ENCODE measurements around the gene UGGT2. TPM values are rescaled to one million over a fixed set of nuclear protein-coding genes. Genes with fewer than 3 reads are reported as not detected.
"Not testable (repeated sequence)": the region's sequence is repeated elsewhere in the genome, so short reads cannot be mapped to it uniquely, and the experiment has no call there.

UGGT2 gene
- total RNA-seq, 1 donor from 2014 or later = 79.0 TPM

DNA sequence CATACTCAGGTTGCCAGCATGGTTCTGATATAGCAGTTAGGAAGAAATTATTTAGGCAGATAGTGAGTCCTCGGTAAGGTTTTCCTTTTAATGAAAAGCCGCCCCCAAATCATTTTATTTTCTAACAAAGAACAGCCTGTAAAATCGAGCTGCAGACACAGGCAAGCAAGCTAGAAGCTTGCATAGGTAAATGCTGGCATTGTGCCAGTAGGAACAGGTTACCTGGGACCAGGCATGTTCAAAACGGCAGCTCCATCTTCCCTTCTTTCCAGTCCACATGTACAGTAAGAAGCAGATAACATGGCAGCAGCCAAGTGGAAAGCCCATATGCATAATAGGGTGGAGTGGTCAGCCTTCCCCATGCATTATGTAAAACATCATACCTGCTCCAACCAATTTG is 71.1 kb downstream of the UGGT2 start:
- no peak for DNase-seq (ENCODE audit: low spot score)

DNA sequence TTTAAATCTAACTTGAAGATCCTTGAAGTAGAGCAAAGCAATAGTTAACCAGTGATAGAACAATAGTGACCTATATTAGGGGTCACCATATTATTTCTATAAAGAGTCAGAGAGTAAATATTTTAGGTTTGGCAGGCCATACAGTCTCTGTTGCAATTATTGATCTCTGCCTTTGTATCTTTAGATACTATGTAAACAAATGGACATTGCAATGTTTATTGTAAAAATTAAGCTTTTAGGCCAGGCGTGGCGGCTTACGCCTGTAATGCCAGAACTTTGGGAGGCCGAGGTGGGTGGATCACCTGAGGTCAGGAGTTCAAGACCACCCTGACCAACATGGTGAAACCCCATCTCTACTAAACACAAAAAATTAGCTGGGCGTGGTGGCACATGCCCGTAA is 80.5 kb downstream of the UGGT2 start:
- not testable (repeated sequence) for DNase-seq (ENCODE audit: low spot score)

DNA sequence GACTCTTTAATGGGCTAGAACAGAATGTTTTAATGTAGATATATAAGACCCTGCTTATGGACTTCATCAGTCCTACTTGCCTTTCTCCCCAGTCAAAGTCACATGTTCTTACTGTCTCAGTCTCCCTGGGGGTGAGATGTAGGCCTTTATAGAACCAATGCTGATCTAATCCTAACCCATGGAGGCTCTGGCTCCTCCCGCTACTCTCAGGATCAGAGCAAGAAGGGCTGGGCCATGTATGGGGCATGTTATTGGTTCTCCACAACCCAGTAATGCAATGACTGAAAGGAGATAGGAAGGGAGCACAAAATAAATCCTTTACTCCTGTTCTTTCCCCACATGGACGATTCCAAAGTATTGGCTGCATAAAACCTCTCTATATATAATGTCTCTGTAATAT is 82.3 kb downstream of the UGGT2 start:
- no peak for DNase-seq (ENCODE audit: low spot score)

DNA sequence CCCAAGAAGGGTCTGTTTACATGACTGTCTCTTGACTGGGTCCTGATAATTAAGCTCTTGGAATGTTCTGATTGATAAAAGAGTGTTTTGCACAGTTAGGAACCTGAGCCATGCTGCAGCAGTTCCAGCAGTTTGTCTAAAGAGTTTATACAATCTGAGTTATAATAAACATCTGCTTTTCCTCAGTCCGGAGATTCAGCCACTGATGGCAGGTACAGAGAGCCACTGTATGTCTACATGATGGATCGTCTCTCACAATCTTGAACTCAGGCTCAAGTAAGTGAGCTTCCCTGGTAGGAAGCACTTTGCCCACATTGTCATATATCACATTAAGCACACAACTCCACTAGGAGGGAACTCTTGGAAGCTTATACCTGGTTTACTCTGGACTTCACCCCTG is 84.3 kb downstream of the UGGT2 start:
- DNase-seq (ENCODE audit: low spot score) = no peak

DNA sequence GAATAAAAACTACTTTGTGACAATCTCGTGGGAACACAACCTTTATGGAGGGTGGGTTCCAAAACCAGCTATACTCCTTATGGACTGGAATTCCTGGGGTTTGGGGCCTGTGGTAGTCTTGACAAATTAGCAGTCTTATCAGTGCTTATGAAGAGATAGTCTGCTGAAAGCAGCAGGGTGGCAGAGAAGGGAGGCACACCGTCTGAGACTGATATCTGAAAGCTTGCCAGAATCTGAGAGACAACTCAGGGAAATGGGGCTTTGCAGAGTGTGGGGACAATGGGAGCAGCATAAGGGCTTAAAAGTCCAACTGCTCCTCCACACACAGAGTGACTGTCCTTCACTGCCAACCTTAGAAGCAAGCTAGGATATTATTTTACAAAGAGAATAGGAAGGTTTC is 95.9 kb downstream of the UGGT2 start:
- no peak for DNase-seq (ENCODE audit: low spot score)

DNA sequence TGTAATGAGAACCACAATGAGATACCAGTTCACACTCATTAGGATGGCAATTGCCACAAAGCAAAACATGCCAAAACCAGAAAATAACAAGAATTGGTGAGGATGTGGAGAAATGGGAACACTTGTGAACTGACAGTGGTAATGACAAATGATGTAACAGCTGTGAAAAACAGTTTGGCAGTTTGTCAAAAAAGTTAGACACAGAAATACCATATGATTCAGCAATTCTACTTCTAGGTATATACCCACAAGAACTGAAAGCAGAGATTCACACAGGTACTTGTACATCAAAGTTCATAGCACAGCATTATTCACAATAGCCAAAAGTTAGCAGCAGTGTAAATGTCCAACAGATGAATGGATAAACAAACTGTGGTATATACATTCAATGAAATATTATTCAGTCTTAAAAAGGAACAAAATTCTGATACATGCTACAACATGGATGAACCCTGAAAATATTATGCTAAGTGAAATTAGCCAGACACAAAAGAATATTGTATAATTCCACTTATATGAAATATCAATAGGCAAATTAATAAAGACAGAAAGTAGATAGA is 96.5 kb downstream of the UGGT2 start:
- DNase-seq (ENCODE audit: low spot score) = no peak

DNA sequence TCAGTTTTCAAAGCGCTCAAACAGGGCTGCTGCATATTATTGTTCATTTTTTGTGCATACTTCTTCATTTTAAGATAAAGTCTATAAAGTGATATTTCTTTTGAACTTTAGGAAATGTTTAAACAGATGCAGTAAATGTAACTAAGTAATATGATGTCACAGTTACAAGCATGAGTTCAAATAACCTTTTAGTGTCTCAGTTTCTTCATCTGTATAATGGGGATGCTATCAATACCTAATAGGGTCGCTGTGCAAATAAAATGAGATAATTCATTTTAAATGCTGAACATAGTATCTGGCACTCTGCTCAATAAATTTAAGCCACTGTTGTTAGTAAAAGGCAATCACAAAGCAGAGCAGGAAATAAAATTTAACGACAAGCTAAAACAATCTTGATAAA is 97.5 kb downstream of the UGGT2 start:
- DNase-seq (ENCODE audit: low spot score) = no peak

DNA sequence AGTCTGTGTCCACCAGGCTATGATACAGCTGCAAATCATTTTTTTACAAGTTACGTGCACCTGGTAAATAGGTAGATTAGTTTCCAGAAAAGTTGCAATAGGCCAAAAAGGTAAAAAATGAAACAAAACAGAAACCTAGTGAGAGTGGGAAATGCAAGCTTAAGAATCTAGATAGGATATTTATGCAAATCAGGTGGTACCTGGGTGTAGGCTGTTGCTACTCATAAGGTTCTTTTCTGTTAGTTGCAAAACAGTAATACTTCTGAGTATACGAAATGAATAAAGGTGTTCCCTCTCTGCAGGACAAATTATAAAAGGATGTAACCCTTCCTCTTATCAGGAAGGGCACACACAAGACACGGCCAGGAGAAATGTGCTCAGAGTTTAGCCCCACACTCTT is 97.9 kb downstream of the UGGT2 start:
- no peak for DNase-seq (ENCODE audit: low spot score)

DNA sequence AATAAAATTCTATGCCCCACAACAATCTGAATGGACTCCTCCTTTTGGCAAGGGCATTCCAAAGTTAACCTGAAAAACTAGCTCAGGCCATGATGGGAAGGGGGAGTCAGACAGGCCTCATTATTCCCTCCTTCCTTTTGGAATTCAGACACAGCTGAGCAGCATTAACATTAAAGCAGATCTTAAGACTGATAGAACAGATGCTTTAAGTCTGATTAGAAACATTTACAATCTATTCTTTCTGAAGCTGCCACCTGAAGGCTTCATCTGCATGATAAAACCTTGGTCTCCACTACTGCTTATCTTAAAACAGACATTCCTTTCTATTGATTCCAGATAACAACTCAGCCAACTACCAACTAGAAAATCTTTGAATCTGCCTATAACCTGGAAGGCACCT is 98.9 kb downstream of the UGGT2 start:
- DNase-seq (ENCODE audit: low spot score) = no peak

DNA sequence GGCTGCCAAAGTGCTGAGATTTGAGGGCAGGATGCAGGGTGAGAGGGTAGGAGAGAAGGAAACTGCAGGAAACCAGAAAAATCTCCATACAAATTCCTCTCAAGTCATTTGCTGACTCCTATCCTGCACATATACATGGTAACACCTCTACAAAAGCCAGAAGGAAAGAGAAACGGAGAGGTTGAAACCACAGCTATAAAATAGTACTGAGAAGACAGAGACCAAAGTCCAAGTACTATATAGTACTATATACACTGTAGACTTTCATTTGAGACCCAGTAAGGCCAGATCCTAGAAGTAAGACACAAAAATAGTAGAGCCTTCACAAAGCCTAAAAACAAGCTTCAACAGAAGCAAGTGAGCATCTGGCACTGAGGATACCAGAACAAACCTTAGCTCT is 103.1 kb downstream of the UGGT2 start:
- no peak for DNase-seq (ENCODE audit: low spot score)

DNA sequence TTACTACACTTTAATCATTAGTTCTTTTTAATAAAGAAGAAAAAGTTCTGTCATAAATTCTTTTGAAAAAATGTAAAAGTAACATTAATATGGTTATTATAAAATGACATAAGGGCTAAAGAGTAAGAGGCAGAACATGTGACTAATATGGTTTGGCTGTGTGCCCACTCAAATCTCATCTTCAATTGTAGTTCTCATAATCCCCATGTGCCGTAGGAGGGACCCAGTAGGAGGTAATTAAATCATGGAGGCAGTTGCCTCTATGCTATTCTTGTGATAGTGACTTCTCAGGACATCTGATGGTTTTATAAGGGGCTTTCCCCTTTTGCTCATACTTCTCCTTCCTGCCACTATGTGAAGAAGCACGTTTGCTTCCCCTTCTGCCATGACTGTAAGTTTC is 104.5 kb downstream of the UGGT2 start:
- no peak for DNase-seq (ENCODE audit: low spot score)

DNA sequence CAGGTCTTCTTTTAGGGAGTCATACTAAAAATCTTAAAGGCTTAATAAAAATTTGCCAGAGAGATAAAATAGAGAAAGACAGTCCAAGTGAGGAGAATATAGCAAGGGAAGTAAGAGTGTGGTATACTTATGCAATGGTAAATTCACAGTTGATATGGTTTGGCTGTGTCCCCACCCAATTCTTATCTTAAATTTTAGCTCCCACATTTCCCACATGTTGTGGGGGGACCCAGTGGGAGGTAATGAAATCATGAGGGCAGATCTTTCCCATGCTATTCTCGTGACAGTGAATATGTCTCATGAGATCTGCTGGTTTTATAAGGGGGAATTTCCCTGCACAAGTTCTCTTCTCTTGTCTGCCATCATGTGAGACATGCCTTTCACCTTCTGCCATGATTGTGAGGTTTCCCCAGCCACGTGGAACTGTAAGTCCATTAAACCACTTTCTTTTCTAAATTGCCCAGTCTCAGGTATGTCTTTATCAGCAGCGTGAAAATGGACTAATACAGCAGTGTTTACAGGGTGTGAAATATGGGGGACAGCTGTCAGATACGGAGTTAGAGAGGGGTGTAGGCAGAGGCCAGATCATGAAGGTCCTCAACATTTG is 115.4 kb downstream of the UGGT2 start:
- DNase-seq (ENCODE audit: low spot score) = no peak

DNA sequence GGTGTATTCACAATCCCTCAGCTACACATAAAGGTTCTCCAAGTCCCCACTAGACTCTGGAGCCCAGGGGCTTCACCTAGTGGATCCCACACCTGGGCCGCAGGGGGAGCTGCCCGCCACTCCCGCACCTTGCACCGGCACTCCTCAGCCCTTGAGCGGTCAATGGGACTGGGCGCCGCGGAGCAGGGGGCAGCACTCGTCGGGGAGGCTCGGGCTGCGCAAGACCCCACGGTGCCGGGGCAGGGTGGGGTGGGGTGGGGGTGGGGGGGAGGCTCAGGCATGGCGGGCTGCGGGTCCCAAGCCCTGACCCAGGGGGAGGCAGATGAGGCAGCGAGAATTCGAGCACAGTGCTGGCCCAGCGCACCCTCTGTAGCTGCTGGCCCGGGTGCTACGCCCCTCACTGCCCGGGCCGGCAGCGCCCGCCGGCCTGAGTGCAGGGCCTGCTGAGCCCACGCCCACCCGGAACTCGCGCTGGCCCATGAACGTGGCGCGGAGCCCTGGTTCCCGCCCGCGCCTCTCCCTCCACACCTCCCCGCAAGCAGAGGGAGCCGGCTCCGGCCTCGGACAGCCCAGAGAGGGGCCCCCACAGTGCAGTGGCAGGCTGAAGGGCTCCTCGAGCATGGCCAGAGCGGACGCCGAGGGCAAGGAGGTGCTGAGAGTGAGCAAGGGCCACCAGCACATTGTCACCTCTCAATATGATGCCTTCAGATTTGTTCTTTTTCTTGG is 121.7 kb downstream of the UGGT2 start:
- DNase-seq (ENCODE audit: low spot score) = no peak

DNA sequence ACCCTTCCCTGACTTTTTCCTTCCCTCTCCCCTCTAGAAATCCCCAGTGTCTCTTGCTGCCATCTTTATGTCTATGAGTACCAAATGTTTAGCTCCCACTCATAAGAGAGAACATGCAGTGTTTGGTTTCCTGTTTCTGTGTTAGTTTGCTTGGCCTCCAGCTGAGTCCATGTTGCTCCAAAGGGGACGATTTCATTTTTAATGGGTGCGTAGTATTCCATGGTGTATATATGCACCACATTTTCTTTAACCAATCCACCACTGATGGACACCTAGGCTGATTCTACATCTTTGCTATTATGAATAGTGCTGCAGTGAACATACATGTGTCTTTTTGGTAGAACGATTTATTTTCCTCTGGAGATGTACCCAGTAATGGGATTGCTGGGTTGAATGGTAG is 123.8 kb downstream of the UGGT2 start:
- no peak for DNase-seq (ENCODE audit: low spot score)

DNA sequence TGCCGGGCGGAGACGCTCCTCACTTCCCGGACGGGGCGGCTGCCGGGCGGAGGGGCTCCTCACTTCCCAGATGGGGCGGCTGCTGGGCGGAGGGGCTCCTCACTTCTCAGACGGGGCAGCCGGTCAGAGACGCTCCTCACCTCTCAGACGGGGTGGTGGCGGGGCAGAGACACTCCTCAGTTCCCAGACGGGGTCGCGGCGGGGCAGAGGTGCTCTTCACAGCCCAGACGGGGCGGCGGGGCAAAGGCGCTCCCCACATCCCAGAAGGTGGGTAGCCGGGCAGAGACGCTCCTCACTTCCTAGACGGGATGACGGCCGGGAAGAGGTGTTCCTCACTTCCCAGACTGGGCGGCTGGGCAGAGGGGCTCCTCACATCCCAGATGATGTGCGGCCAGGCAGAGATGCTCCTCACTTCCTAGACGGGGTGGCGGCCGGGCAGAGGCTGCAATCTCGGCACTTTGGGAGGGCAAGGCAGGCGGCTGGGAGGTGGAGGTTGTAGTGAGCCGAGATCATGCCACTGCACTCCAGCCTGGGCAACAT is 124.8 kb downstream of the UGGT2 start:
- DNase-seq (ENCODE audit: low spot score) = not testable (repeated sequence)

DNA sequence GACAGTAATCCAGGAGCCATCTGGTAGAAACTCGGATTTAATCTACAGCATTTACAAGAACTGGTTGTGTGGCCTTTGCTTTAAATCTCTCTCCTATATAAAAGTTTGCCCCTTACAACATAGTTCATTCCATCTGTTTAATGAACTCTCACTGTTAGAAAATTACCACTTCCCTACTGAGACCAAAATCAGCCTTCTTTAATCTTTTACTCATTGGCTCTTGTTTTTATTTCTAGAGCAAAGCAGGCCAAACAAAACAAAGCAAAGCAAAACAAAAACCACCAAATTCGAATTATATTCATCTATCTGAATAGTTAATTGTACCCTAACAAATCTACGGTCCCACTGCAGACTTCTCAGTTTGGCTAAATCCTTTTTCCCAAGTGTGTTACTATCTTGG is 127.0 kb downstream of the UGGT2 start:
- no peak for DNase-seq (ENCODE audit: low spot score)

DNA sequence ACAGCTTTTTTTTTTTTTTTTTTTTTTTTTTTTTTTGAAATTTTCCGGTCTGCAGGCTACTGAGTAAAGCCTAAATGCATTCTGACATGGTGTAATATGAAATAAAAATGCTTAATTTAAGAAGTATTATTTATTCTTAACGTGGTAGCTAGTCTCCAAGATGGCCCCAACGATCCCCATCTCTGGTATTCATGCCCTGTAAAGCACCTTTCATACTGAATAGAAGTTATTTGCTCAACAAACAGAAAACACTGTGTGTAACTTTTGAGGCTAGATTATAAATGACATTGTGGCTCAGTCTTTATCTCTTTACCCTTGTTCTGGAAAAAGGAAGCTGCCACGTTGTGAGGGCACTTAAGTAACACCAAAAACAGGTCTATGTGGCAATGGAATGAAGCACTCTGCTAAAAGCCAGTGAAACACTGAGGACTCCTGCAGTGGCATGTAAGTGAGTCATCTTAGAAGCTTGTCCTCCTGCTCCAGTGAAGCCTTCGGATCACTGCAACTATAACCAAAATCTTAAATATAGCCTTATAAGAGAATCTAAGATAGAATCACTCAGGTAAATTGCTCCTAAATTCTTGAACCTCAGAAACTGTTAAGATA is 128.7 kb downstream of the UGGT2 start:
- DNase-seq (ENCODE audit: low spot score) = no peak

DNA sequence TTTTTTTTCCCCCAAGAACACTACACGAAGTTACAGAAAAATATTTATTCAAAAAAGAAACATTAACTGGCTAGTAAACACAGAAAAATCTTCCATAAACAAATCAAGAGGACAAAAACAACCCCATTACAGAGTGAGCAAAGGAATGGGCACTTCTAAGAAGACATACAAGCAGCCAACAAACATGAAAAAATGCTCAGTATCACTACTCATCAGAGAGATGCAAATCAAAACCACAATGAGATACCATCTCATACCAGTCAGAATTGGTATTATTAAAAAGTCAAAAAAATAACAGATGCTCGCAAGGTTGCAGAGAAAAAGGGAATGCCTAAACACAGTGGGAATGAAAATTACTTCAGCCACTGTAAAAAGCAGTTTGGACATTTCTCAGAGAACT is 131.7 kb downstream of the UGGT2 start:
- no peak for DNase-seq (ENCODE audit: low spot score)

DNA sequence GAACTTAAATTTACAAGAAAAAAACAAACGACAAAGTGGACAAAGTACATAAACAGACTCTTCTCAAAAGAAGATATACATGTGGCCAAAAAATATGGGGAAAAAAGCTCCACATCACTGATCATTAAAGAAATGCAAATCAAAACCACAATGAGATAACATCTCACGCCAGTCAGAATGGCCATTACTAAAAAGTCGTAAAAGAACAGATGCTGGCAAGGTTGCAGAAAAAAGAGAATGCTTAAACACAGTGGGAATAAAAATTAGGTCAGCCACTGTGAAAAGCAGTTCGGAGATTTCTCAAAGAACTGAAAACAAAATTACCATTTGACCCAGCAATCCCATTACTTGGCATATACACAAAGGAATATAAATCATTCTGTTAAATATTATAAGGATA is 132.7 kb downstream of the UGGT2 start:
- no peak for DNase-seq (ENCODE audit: low spot score)

DNA sequence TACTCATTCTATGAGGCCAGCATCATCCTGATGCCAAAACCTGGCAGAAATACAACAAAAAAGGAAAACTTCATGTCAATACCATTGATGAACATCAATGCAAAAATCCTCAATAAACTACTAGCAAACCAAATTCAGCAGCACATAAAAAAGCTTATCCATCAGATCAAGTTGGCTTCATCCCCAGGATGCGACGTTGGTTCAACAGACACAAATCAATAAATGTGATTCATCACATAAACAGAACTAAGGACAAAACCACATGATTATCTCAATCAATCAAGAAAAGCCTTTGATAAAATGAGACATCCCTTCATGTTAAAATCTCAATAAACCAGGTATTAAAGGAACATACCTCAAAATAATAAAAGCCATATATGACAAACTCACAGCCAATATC is 134.3 kb downstream of the UGGT2 start:
- DNase-seq (ENCODE audit: low spot score) = no peak

DNA sequence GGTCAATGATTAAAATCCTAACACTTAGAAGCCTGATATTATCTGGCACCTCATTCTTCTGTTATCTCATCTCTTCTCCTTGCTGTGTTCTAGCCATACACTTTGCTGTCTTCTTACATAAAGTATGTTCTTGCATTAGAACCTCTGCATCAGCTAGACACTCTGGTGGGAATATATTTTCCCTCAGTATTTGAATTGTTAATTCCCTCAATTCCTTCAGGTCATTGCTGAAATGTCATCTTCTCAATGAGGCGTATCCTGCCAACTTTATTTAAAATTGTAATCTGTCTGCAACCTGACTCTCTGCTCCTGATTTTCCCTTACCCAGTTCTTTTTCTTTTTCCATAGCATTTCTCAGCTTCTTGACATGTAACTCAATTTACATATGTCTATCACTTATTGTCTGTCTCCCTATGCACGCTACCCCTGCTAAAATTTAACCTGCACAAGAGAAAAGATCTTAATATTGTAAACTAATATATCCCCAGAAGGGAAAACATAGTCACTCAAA is 138.2 kb downstream of the UGGT2 start:
- no peak for DNase-seq (ENCODE audit: low spot score)

DNA sequence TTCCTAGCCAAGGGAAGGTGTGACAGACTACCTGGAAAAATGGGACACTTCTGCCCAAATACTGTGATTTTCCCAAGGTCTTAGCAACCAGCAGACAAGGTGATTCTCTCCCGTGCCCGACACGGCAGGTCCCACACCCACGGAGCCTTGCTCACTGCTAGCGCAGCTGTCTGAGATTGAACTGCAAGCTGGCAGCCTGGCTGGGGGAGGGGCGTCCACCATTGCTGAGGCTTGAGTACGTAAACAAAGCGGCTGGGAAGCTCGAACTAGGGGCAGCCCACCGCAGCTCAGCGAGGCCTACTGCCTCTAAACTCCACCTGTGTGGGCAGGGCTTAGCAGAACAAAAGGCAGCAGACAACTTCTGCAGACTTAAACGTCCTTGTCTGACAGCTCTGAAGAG is 146.2 kb downstream of the UGGT2 start:
- DNase-seq (ENCODE audit: low spot score) = no peak

DNA sequence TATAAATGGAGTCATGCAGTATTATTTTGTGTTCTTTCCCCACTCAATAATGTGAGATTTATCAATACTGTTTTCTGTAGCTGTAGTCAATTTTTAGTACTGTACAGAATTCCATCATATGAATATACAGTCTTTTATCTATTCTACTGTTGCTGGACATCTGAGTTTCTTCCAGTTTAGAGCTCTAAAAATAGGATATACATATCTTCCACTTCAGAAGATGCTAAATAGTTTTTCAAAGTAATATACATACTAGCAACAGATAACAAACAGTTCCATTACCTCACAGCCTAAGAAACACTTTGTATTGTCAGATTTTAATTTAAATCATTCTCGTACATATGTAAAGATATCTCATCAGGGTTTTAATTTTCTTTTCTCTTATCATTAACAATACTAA is 149.6 kb downstream of the UGGT2 start:
- DNase-seq (ENCODE audit: low spot score) = no peak

All from ureter (tissue), 1 donor.